NK-92 (cell line): ENCODE data around the gene DOP1A.

Experiments
- DNase-seq: peaks from one replicate; lab custom pipeline; 2025; ENCODE audit not compliant: unreplicated experiment; lab: John Stamatoyannopoulos, UW

The DOP1A gene

DNA sequence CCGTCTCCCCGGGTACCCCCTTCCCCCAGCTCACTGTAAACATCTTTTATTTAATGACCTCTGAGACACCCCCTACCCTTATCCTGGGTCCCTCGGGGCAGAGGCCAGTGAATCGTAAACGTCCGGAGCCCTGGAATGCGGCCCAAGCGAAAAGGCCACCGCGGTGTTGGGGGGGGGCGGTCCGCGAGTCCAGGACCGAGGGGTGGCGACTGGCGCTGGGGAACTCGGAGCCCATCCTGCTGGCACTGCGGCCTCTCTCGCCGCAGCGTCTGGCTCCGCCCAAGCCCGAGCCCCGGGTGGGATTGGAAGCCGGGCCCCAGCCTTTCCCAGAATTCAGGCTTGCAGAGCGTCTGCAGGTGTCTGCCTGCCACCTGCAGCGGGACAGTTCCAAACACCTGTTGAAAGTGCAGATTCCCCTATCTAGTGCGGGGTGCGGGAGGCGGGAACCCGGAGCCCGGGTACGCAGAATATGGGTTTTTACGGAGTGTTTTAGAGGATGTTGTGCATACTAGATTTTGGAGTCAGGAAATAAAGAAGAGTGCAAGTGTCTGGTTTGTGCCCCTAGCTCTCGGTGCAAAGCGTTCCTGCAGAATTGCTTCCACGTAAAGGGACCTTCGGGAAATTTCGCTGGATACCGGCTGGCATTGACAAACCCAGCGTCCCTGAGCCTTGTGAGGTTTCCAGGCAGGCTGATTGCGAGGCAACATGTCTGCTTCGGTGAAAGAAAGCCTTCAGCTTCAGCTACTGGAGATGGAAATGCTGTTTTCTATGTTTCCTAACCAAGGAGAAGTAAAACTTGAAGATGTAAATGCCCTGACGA is 126.5 kb downstream of the DOP1A start:
- DNase-seq: no peak

DNA sequence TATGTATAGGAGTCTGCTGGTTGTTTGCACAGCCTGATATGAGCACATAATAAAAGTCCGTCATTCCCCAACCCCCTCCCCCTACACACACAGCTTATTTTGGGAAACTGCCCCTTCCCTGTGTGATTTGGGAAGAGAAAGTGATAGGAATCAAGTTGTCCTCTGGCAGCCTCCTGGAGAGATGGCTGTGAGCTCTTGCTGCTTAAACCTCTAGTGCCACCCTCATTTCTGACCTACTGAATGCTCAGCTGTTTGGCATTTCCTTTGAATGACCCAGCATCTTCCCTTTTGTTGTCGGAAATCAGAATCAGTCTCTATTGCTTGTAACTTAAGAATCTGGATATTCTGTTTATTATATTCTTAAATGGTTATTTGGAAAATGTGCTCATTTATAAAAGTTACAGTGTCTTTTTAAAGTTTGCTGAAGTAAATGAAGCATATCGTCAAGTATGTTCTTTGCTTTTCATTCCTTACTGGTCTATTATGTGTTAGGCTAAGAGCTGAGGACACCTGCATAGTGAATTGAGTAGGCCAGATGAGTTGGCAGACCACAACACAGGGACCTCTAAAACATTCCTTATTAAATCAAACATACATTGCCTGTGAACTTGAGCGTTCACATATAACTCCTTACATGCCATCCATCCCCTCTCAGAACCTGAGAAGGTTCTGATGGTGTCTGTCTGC is 131.2 kb downstream of the DOP1A start:
- DNase-seq: no peak

DNA sequence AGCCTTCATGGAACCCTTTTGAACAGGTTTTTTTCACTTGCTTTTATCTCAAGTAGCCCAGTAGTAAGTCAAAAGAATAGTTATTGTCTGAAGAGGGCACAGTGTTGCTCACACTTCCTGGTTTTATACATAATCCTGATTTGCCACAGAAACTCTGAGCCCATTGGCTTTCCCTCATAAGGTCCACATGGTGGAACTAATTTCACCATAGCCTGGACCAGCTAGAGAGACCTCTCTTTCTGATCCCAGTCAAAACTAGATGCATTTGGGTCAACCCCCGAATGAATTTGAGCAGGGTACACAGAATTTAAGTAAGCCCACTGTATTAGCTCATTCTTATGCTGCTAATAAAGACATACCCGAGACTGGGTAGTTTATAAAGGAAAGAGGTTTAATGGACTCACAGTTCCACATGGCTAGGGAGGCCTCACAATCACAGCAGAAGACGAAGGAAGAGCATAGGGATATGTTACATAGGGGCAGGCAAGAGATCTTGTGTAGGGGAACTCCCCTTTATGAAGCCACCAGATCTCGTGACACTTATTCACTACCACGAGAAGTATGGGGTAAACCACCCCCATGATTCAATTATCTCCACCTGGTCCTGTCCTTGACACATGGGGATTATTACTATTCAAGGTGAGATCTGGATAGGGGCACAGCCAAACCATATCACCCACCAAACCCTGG is 131.8 kb downstream of the DOP1A start:
- DNase-seq: no peak

DNA sequence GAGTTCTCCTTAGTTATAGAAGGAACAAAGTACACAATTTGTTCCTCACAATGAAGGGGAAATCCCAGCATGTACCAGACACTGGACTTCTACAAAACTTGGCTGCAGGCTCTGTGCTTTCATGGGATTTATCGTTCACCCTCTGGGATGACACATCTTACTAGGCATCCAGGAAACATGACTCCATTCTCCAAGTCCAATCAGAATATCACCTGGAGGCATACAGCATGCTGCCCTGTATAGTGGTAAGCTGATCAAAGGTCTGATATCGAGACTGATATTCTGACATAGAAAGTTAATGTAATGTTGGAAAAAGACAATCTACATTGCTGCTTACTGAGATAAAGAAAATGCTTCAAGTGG is 132.4 kb downstream of the DOP1A start:
- DNase-seq: no peak

DNA sequence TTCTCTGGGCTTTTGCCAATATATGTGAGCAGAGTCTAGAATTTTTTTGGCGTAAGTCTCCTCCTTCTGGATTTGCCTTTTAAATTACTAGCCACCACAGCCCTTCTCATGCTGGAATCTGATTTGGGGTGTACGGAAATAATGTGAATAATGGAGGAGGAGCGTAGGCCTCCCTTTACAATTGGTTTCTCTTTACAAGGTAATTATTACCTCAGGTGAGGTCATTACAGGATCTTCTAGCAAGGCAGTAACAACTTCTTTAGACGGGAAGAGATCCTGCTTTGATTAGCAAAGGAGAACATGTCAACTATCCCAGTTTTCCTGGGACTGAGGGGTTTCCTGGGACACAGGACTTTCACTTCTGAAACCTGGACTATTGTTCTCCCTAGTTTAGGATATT is 134.6 kb downstream of the DOP1A start:
- DNase-seq: no peak

DNA sequence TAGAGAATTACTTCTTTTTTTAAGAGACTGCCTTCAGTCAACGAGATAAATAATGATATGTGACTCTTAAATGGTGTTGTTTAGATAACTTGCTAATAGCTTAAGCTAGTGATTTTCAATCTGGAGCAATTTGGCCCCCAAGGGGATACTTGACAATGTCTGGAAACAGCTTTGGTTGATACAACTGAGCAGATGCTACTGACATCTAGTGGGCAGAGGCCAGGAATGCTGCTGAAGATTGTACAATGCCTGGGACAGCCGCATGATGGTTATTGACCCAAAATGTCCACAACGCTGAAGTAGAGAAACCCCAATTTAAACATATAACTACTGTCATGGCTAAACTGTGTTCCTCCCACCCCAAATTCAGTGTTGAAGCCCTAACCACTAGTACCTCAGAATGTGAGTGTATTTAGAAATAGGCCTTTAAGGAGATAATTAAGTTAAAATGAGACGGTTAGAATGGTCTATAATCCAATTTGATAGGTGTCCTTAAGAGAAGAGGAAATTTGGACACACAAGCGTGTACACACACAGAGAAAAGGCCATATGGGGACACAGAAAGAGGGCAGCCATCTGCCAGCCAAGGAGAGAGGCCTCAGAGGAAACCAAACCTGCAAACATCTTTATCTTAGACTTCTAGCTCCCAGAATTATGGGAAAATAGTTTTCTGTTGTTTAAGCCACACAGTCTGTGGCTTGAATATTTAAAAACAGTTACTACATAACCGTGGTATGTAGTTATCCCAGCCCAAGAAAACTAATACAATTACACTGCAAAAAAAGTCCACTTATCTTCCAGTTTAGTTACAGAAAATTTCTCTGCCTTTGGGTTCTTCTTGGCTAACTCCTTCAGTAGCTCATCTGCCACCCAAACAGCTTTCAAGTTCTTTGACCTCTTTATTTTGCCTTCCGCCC is 147.9 kb downstream of the DOP1A start:
- DNase-seq: no peak

DNA sequence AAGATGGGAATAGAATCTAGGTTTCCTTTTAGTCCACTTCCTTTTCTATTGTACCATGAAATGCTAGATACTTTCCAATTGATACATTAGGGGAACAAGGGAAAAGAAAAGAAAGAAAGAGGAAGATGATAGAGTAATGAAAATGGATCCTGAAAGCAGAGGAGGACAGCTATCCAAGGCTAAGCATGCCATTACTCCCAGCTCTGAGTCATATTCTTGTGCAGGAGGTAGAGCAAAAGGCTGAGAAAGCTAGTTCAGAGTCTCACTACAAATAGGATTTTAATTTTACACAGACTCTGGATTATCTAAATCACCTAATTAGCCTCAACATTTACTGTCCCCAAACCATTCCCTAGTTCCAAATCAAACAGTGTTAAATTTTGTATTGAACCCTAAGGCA is 149.3 kb downstream of the DOP1A start:
- DNase-seq: no peak
